ENCODE results near the gene NUPR1.
A peak's percentile ranks its signal among the peaks of the same experiment; 100 is the strongest.

The NUPR1 gene, protein sequence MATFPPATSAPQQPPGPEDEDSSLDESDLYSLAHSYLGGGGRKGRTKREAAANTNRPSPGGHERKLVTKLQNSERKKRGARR

GRCh38 chr16:28538733-28539596 is at the start of gene NUPR1:
NUPR1 (minus strand) TSS chr16:28538974; CDS start chr16:28538907, 67 bp downstream.
- no peak for TF ChIP-seq CTCF (IDR thresholded peaks at IDR 0.05; ENCODE audit: low read depth, low read length)
- DNase-seq (ENCODE audit: extremely low read depth, low read depth): peak; percentile 98

- TF ChIP-seq CTCF (IDR thresholded peaks at IDR 0.05; ENCODE audit: low read depth, low read length): no peak
- no peak for DNase-seq (ENCODE audit: extremely low read depth, low read depth)
Measured at GRCh38 chr16:28587386-28587785, 48.6 kb upstream of the NUPR1 start.

- no peak for TF ChIP-seq CTCF (IDR thresholded peaks at IDR 0.05; ENCODE audit: low read depth, low read length)
- DNase-seq (ENCODE audit: extremely low read depth, low read depth): no peak
Measured at GRCh38 chr16:28586466-28586865, 47.7 kb upstream of the NUPR1 start.

DNA sequence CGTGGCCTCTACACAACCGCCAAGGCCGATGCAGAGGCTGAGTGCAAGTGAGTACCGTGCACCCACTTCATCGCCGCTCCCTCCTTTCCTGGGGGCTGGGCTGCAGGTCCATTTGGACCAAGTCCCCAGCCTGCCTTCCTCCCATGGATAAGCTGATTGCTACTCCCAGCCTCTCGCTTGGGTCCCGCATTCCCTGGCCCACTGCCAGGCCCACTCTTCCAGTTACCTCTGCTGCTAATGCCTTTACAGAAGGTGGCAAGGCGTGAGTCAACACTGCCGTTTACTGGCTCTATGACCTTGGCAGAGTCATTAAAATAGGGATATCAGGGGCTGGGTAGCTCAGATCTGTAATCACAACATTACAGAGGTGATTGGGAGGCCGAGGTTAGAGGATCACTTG is 46.9 kb upstream of the NUPR1 start:
- TF ChIP-seq CTCF (IDR thresholded peaks at IDR 0.05; ENCODE audit: low read depth, low read length): no peak
- no peak for DNase-seq (ENCODE audit: extremely low read depth, low read depth)

DNA sequence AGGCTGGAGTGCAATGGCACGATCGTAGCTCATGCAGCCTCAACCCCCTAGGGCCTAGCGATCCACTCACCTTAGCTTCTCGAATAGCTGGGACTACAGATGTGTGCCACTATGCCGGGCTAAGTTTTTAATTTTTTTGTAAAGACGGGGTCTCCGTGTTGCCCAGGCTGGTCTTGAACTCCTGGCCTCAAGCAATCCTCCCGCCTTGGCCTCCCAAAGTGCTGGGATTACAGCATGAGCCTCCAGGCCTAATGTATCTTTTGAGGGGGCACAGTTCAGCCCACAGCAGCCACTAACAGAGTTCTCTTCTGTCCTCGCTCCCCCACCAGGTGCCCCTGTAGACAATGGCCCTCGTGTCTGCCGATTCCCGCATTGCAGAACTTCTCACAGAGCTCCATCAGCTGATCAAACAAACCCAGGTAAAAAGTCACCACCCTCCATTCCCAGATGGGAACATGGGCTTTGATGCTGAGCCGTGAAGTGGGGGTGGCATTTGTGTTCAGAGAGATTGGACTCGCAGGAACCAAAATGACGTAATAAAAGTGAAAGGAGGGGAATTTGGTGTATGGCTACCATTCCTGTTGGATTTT is 42.0 kb upstream of the NUPR1 start:
- no peak for DNase-seq (ENCODE audit: extremely low read depth, low read depth)
- no peak for TF ChIP-seq CTCF (IDR thresholded peaks at IDR 0.05; ENCODE audit: low read depth, low read length)

DNA sequence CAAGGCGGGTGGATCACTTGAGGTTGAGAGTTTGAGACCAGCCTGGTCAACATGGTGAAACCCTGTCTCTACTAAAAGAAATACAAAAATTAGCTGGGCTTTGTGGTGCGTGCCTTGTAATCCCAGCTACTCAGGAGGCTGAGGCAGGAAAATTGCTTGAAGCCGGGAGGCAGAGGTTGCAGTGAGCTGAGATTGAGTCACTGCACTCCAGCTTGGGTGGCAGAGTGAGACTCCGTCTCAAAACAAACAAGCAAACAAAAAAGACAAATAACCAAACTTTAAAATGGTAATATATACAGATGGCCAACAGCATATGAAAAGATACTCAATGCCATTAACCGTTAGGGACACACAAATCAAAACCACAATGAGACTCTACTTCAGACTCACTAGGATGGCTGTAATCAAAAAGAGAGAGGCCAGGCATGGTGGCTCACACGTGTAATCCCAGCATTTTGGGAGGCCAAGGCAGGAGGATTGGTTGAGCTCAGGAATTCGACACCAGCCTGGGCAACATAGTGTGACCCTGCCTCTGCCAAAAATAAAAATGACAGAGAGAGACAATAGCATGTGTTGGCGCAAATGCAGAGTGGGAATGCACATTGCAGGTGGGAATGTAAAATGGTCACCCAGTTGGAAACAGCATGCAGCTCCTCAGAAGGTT is 36.8 kb upstream of the NUPR1 start:
- no peak for TF ChIP-seq CTCF (IDR thresholded peaks at IDR 0.05; ENCODE audit: low read depth, low read length)
- no peak for DNase-seq (ENCODE audit: extremely low read depth, low read depth)

DNA sequence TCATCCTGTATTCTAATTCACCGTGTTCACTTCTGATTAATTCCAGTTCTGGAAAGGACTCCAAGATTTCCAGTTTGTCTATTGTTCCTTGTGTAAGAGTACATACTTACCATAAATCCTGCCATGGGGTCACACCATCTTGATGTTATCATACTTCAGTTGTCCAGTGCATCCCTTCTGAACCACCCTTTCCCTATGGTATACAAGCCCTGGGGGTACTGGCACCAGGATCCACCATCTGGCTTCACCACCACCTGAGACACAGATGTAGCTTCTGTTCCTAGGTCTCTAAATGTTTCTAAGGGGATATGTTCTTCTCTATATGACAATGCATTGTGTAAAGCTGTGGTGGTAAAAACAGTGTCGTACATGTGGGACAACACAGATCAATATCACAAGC is 36.2 kb upstream of the NUPR1 start:
- no peak for TF ChIP-seq CTCF (IDR thresholded peaks at IDR 0.05; ENCODE audit: low read depth, low read length)
- no peak for DNase-seq (ENCODE audit: extremely low read depth, low read depth)

All from AG09319 (cell line).